ENCODE results near the gene DMRTC2. TPM values are rescaled to one million over a fixed set of nuclear protein-coding genes. Genes with fewer than 3 reads are reported as not detected.

DMRTC2 gene
- total RNA-seq, 1 experiment from 2014 or later, result not detected

GRCh38 chr19:41844601-41845000, 241 bp upstream of the DMRTC2 start, which contains the start of gene LYPD4:
LYPD4 (minus strand) TSS chr19:41844683; CDS start chr19:41839285, 5,398 bp downstream.
- BruUV-seq (replicated peaks), result no TSS peak
- H3K9me3 Mint-ChIP-seq (ENCODE audit: unreplicated experiment), result peaks cover 11% of the 10 kb centered on the region
- no peak for DNase-seq (ENCODE audit: unreplicated experiment)
- intact Hi-C loops (cut with micrococcal nuclease), result no loop called here
- H3K36me3 Mint-ChIP-seq (ENCODE audit: insufficient read depth, unreplicated experiment), result no peaks in the 10 kb centered on the region
- no peaks in the 10 kb centered on the region for H3K4me1 Mint-ChIP-seq (ENCODE audit: insufficient read depth, unreplicated experiment)
- no peak within 1 kb of the TSS for H3K4me3 Mint-ChIP-seq (ENCODE audit: unreplicated experiment)
- CTCF ChIA-PET, result interaction anchor here (0.6 to 1.6 kb wide), 2 partner anchors 9 to 15 kb away, joined by 3 to 5 read pairs; partner anchors contain the start of gene RPS19
- no peak within 1 kb of the TSS for H3K27ac Mint-ChIP-seq (ENCODE audit: low read depth, unreplicated experiment)
- H3K27me3 Mint-ChIP-seq (ENCODE audit: insufficient read depth, unreplicated experiment), result peaks cover 56% of the 10 kb centered on the region
- POLR2A ChIA-PET, result interaction anchor here (1.0 kb wide), 1 partner anchor 15 kb away, joined by 3 read pairs; the partner anchor contains the start of gene RPS19
- no peak for TF ChIP-seq CTCF (IDR thresholded peaks at IDR 0.05; ENCODE audit: unreplicated experiment)

GRCh38 chr19:41845051-41845590, 279 bp downstream of the DMRTC2 start:
- no TSS peak for BruUV-seq (replicated peaks)
- ChIA-PET POLR2A (no interaction called here), CTCF (interaction anchor here (1.6 kb wide), 1 partner anchor 10 kb away, joined by 5 read pairs; no protein-coding TSS in a partner anchor)
- Mint-ChIP-seq H3K4me1 (ENCODE audit: insufficient read depth, unreplicated experiment) (no peaks in the 10 kb centered on the region), H3K27me3 (ENCODE audit: insufficient read depth, unreplicated experiment) (peaks cover 50% of the 10 kb centered on the region), H3K4me3 (ENCODE audit: unreplicated experiment) (no peak overlapping the region), H3K27ac (ENCODE audit: low read depth, unreplicated experiment) (no peak overlapping the region), H3K36me3 (ENCODE audit: insufficient read depth, unreplicated experiment) (no peaks in the 10 kb centered on the region), H3K9me3 (ENCODE audit: unreplicated experiment) (peaks cover 11% of the 10 kb centered on the region)
- intact Hi-C loops (cut with micrococcal nuclease), result no loop called here
- TF ChIP-seq CTCF (IDR thresholded peaks at IDR 0.05; ENCODE audit: unreplicated experiment), result no peak
- DNase-seq (ENCODE audit: unreplicated experiment), result no peak

GRCh38 chr19:41847351-41848105, 2.7 kb downstream of the DMRTC2 start:
- POLR2A ChIA-PET, result no interaction called here
- Mint-ChIP-seq H3K4me3 (ENCODE audit: unreplicated experiment) (no peak overlapping the region), H3K4me1 (ENCODE audit: insufficient read depth, unreplicated experiment) (no peaks in the 10 kb centered on the region), H3K27me3 (ENCODE audit: insufficient read depth, unreplicated experiment) (peaks cover 52% of the 10 kb centered on the region), H3K27ac (ENCODE audit: low read depth, unreplicated experiment) (no peak overlapping the region), H3K9me3 (ENCODE audit: unreplicated experiment) (peaks cover 11% of the 10 kb centered on the region), H3K36me3 (ENCODE audit: insufficient read depth, unreplicated experiment) (no peaks in the 10 kb centered on the region)
- BruUV-seq (replicated peaks), result no TSS peak
- CTCF ChIA-PET, result interaction anchor here (0.7 to 2.6 kb wide), 3 partner anchors 11 to 83 kb away, joined by 3 to 12 read pairs (median 3); no protein-coding TSS in a partner anchor
- no peak for DNase-seq (ENCODE audit: unreplicated experiment)
- intact Hi-C loops (cut with micrococcal nuclease), result no loop called here
- no peak for TF ChIP-seq CTCF (IDR thresholded peaks at IDR 0.05; ENCODE audit: unreplicated experiment)

- H3K27me3 Mint-ChIP-seq (ENCODE audit: insufficient read depth, unreplicated experiment), result peaks cover 54% of the 10 kb centered on the region
- no TSS peak for BruUV-seq (replicated peaks)
Observed at GRCh38 chr19:41848666-41849065, 3.8 kb downstream of the DMRTC2 start.

More at GRCh38 chr19:41848666-41849065, 3.8 kb downstream of the DMRTC2 start:
- POLR2A ChIA-PET, result interaction anchor here (0.6 kb wide), 1 partner anchor 12 kb away, joined by 4 read pairs; the partner anchor contains the start of gene RPS19
- Mint-ChIP-seq H3K36me3 (ENCODE audit: insufficient read depth, unreplicated experiment) (no peaks in the 10 kb centered on the region), H3K9me3 (ENCODE audit: unreplicated experiment) (peaks cover 9% of the 10 kb centered on the region), H3K4me3 (ENCODE audit: unreplicated experiment) (no peak overlapping the region), H3K27ac (ENCODE audit: low read depth, unreplicated experiment) (no peak overlapping the region), H3K4me1 (ENCODE audit: insufficient read depth, unreplicated experiment) (no peaks in the 10 kb centered on the region)
- CTCF ChIA-PET, result interaction anchor here (0.6 to 4.5 kb wide), 2 partner anchors 13 to 277 kb away, joined by 4 to 29 read pairs; no protein-coding TSS in a partner anchor
- DNase-seq (ENCODE audit: unreplicated experiment), result no peak
- no peak for TF ChIP-seq CTCF (IDR thresholded peaks at IDR 0.05; ENCODE audit: unreplicated experiment)
- intact Hi-C loops (cut with micrococcal nuclease), result no loop called here
